ENCODE data around the gene SLC25A12. TPM values are rescaled to one million over a fixed set of nuclear protein-coding genes. Genes with fewer than 3 reads are reported as not detected.
A peak's percentile ranks its signal among the peaks of the same experiment; 100 is the strongest.
"Not testable (repeated sequence)": the region's sequence is repeated elsewhere in the genome, so short reads cannot be mapped to it uniquely, and the experiment has no call there.

The SLC25A12 gene
- total RNA-seq, 1 donor from 2014 or later, result 12.1 TPM

GRCh38 chr2:171788316-171788993 is 105.6 kb downstream of the SLC25A12 start:
- peak; percentile 23 for DNase-seq

- no peak for DNase-seq
These were observed 106.5 kb downstream of the SLC25A12 start for GRCh38 chr2:171787333-171788072.

DNA sequence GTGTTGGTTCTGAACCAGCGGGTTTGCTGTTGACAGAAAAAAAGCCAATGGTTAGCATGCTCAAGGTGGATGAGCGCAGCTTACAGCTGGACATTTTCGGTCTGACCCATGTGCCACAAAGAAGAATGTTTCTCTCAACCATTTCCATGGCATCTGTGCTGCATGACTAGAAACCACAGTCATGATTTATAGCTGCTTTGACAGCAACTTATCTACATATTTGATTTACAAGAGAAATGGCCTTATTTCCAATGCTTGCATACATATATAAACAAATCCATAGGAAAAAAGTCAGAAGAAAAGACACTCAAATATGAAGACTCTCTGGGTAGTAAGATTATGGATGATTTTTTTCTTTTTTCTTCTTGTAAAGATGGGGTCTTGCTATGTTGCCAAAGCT is 108.6 kb downstream of the SLC25A12 start:
- DNase-seq, result no peak

DNA sequence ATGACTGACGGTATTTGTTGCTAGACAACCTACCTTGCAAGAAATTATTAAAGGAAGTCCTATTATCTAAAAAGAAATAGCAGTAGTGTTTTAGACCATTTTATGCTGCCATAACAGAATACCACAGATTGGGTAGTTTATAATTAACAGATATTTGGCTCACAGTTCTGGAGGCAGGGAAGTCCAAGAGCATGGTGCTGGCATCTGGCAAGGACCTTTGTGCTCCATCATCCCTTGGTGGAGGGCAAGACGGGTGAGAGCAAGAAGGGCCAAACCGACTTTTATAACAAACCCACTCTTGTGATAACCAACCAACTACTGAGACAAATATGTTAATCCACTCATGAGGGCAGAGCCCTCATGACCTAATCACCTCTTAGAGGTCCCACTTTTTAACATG is 115.5 kb downstream of the SLC25A12 start:
- DNase-seq, result no peak

- DNase-seq, result not testable (repeated sequence)
These were observed 119.5 kb downstream of the SLC25A12 start for GRCh38 chr2:171774581-171774980.

DNA sequence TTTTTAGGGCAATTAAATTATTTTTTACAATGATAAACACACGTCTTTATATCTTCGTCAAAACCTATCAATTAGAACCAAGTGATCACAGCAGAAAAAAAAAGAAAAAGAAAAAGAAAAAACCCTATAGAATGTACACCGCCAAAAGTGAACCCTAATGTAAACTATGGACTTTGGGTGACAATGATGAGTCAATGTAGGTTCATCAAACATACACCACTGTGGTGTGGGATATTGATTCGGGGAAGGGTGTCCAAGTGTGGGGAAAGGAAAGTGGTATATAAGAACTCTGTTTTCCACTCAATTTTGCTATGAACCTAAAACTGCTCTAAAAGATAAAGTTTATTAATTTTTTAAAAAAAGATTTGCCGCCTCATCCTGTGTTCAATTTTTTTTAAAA is 121.7 kb downstream of the SLC25A12 start:
- DNase-seq, result no peak

DNA sequence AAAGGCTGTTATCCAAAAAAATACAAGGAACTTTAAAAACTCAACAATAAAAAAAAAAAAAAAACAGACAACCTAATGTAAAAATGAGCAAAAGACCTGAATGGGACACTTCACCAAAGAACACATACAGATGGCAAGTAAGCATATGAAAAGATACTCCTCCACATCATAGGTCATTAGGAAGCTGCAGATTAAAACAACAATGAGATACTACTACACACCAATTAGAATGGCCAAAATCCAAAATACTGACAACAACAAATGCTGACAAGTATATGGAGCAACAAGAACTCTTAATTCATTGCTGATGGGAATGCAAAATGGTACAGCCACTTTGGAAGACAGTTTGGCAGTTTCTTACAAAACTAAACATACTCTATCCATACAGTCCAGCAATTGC is 122.6 kb downstream of the SLC25A12 start:
- no peak for DNase-seq

GRCh38 chr2:171763602-171764001 is 130.4 kb downstream of the SLC25A12 start:
- DNase-seq, result peak; percentile 37

GRCh38 chr2:171762879-171763573 is 131.0 kb downstream of the SLC25A12 start:
- DNase-seq, result peak; percentile 25

DNA sequence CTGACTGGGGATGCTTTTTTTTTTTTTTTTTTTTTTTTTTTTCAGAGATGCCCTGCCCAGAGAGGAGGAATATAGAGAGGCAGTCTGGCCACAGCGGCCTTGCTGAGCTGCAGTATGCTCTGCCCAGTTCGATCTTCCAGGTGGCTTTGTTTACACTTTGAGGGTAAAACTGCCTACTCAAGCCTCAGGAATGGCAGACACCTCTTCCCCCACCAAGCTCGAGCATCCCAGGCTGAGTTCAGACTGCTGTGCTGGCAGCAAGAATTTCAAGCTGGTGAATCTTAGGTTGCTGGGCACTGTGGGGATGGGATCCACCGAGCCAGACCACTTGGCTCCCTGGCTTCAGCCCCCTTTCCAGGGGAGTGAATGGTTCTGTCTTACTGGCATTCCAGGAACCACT is 132.9 kb downstream of the SLC25A12 start:
- DNase-seq, result not testable (repeated sequence)

DNA sequence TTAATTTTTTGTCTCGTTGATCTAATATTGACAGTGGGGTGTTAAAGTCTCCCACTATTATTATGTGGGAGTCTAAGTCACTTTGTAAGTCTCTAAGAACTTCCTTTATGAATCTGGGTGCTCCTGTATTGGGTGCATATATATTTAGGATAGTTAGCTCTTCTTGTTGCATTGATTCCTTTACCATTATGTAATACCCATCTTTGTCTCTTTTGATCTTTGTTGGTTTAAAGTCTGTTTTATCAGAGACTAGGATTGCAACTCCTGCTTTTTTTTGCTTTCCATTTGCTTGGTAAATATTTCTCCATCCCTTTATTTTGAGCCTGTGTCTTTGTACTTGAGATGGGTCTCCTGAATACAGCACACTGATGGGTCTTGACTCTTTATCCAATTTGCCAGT is 135.3 kb downstream of the SLC25A12 start:
- not testable (repeated sequence) for DNase-seq

- no peak for DNase-seq
These were observed 139.6 kb downstream of the SLC25A12 start for GRCh38 chr2:171754254-171754939.

DNA sequence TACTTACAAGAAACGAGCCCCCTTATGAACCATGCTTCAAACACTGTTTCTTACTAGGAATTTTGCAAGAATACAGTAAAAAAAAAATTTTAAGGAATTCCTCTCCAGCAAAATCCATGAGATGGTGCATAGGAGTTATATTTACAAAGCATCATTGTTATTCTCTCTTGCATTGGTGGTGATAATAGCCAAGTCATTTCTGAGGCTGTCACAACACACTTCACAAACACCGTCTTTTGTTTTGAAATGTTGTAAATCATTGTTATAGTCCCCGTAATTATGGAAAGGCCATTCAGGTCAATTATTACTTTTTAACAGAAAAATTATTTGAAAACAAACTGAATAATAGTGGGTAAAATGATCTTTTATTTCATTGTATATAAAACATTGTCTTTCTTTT is 146.7 kb downstream of the SLC25A12 start:
- DNase-seq, result no peak

DNA sequence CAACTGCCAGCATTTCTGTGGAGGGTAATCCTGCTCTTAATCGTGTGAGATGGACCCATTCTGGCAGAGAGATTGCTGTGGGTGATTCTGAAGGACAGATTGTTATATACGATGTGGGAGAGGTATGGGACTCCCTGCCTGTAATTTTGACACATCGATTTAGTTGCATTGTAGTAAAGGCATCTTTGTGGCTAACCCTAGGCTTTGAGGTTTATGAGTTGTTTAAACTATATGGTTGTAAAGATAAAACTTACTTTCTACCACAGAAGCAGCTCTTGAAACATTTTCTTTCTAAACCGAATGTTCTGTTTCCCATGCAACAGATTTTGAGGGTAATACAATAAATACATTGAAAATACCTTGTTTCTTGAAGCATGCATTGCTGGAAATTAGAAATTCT is 148.2 kb downstream of the SLC25A12 start:
- no peak for DNase-seq

- no peak for DNase-seq
These were observed 148.9 kb downstream of the SLC25A12 start for GRCh38 chr2:171745141-171745540.

DNA sequence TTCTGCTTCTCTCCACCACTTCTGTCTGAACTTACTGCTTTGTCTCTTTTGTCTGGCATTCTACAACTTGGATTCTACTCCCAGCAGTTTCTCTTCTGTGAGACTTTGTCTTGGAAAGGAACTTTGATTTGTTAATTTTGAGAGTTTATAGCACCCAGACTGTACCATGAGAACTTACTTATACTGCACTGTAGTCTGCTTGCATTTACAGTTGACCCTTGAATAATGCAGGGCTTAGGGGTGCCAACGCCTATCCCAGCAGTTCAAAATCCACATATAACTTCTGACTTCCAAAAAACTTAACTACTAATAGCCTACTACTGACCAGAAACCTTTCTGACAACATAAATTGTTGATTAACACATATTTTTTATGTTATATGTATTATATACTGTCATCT is 151.3 kb downstream of the SLC25A12 start:
- DNase-seq, result no peak

GRCh38 chr2:171741189-171741588 is 152.9 kb downstream of the SLC25A12 start:
- no peak for DNase-seq

DNA sequence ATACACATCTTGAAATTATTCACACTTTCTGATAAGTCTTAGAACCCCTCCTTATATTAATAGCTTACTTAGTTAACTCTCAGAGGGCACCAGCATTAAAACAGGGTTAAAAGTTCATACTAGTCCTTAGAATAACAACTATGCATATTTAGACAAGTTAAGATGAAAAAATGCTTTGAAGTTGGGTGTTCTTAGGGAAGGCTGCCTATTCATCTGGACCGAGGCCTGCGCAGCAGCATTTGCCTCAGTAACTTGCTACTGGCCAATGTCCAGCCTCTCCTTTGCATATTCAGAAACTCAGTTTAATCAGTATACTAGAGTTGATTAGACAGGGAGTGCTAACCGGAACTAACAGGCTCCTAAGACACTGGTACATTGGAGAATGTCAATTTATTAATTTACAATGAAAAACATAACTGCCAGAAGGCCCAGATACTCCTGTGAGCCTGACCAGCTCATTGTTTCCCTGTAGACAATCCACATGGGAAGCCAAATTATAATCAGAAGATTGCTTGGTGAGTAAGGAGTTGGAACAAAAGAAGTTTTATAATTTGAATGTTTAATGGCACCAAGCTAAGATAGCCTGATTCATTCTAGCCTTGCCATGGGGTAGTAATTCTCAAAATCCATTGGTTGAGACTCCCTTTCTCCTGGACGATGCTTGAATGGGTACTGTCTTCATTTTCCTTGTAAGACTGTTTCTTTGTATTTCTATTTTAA is 157.9 kb downstream of the SLC25A12 start:
- no peak for DNase-seq
